ENCODE data around the gene FBXL16. TPM values are rescaled to one million over a fixed set of nuclear protein-coding genes. Genes with fewer than 3 reads are reported as not detected.

The FBXL16 gene
- total and polyA plus RNA-seq, 9 of the 15 experiments (the other 6 are each of a cell fraction or from before 2014, with no cell fraction given) = 0.21 to 8.2 (median 1.7) TPM

GRCh38 chr16:720447-720989 is 14.9 kb upstream of the FBXL16 start (continued):
- TF ChIP-seq UBTF (IDR thresholded peaks at IDR 0.05; ENCODE audit: borderline replicate concordance in 1 of 2, low read depth in 2 of 2, low read length in 2 of 2) (0 out of 4 replicates have a peak, but pooled peaks of 1 of the 2 experiments have one; percentile 20), TAF7 (tag; IDR thresholded peaks at IDR 0.05) (no peak), CTCF (IDR thresholded peaks at IDR 0.05 in 2 of 3, conservative IDR thresholded peaks at IDR 0.05 in 1 of 3; ENCODE audit: insufficient read depth in 2 of 3, low read depth in 1 of 3, low read length in 3 of 3) (peak; percentile 40 to 53 (median 51); a peak in 5 of 6 replicates), PRPF4 (IDR thresholded peaks at IDR 0.05; ENCODE audit: insufficient read depth, low read depth, low read length, poor library complexity, severe bottlenecking) (peak; percentile 0), DLX4 (CRISPR knock-in tag; IDR thresholded peaks at IDR 0.05) (no peak), PKNOX1 (IDR thresholded peaks at IDR 0.05) (peak; percentile 32; the same call in 1 of the 2 replicates), FIP1L1 (IDR thresholded peaks at IDR 0.05; ENCODE audit: low read depth, low read length, poor library complexity, severe bottlenecking) (no peak), NBN (IDR thresholded peaks at IDR 0.05; ENCODE audit: low read depth) (0 out of 2 replicates have a peak, but pooled peaks have one; percentile 38), POLR2A (conservative IDR thresholded peaks at IDR 0.05) (peak; percentile 71), NKRF (IDR thresholded peaks at IDR 0.05; ENCODE audit: borderline replicate concordance) (peak; percentile 78), ATF7 (IDR thresholded peaks at IDR 0.05) (no peak), ATF3 (IDR thresholded peaks at IDR 0.05) (no peak), ATF3 (CRISPR knock-in tag; conservative IDR thresholded peaks at IDR 0.05) (no peak), TRIM28 (IDR thresholded peaks at IDR 0.05) (no peak), ZNF232 (CRISPR knock-in tag; IDR thresholded peaks at IDR 0.05) (no peak), TARDBP (IDR thresholded peaks at IDR 0.05) (no peak), KAT8 (IDR thresholded peaks at IDR 0.05; ENCODE audit: low read depth) (no peak), RFX5 (IDR thresholded peaks at IDR 0.05; ENCODE audit: low read depth, low read length) (no peak), SMARCE1 (IDR thresholded peaks at IDR 0.05) (0 out of 2 replicates have a peak, but pooled peaks have one; percentile 22), RBM14 (IDR thresholded peaks at IDR 0.05; ENCODE audit: borderline replicate concordance, insufficient read depth, low read depth, low read length) (0 out of 2 replicates have a peak, but pooled peaks have one; percentile 55)

Measured in K562 (cell line).